A673 (cell line): Measurements from ENCODE around the gene PIK3AP1.

Experiments used
- CTCF ChIP-seq: fragments of 300-800, 200-600 bp; sonication (generic); conservative IDR thresholded peaks from 2 replicates; pipeline ENCODE4 v1.5.1; 2017; ENCODE audit warnings: low read depth, mild to moderate bottlenecking, antibody characterized with exemption, low read length, moderate library complexity, mixed read lengths
- EZH2 ChIP-seq: fragments of 200-600 bp; sonication (generic); IDR thresholded peaks from 2 replicates; pipeline ENCODE4 v1.6.1; 2017; ENCODE audit warnings: borderline replicate concordance, low read depth, mild to moderate bottlenecking, mixed read lengths, antibody characterized with exemption, low read length; ENCODE audit not compliant: poor library complexity, severe bottlenecking

- TF ChIP-seq CTCF (no peak), EZH2 (no peak)
Measured at GRCh38 chr10:96579133-96579532, 141.2 kb downstream of the PIK3AP1 start.
